Measurements from ENCODE around the gene COL12A1. TPM values are rescaled to one million over a fixed set of nuclear protein-coding genes. Genes with fewer than 3 reads are reported as not detected.

COL12A1 gene
- total RNA-seq = 10 to 100 TPM; 17.2 to 30.5 (median 22.4) TPM

GRCh38 chr6:75205776-75206575, at the start of gene COL12A1:
TSS of gene COL12A1 (minus strand) at chr6:75206053. CDS start at chr6:75202792, 3,261 bp downstream.
- intact Hi-C loops (cut with DNase I; ENCODE audit: low total_unique reads) = loop anchor here (5.0 to 10.0 kb wide), 4 partner anchors 109 to 1691 kb away; no protein-coding TSS in a partner anchor
- in situ Hi-C loops (cut with MboI; ENCODE audit: low sequenced_read_pairs in 4 of 4) = loop anchor here (10.0 to 25.0 kb wide), 9 partner anchors 451 to 1544 kb away; partner anchors contain the start of gene SLC17A5 (in 1 of the 4)
- H3K9me3 ChIP-seq = no peaks in the 10 kb centered on the region
- peak; percentile 61 to 70 for ATAC-seq
- no peaks in the 10 kb centered on the region for H3K36me3 ChIP-seq
- peak; percentile 72 to 87 for DNase-seq
- TF ChIP-seq CTCF (IDR thresholded peaks at IDR 0.05 in 4 of 5, conservative IDR thresholded peaks at IDR 0.05 in 1 of 5) (no peak), POLR2A (IDR thresholded peaks at IDR 0.05) (peak; percentile 31 to 59)
- peak within 1 kb of the TSS; percentile 52 to 57 (median 56) for H3K4me3 ChIP-seq
- H3K4me1 ChIP-seq = peaks cover 8 to 27% of the 10 kb centered on the region in 2 donors
- H3K27ac ChIP-seq = peak within 1 kb of the TSS; percentile 46 to 62 (median 56)
- H3K27me3 ChIP-seq = peaks cover 44 to 59% (median 54%) of the 10 kb centered on the region in 3 donors

- Histone ChIP-seq H3K9me3 (no peaks in the 10 kb centered on the region), H3K27ac (no peak overlapping the region), H3K4me3 (no peak overlapping the region), H3K4me1 (no peaks in the 10 kb centered on the region), H3K27me3 (no peaks in the 10 kb centered on the region), H3K36me3 (peaks cover 0 to 21% of the 10 kb centered on the region in 2 donors)
- no peak for TF ChIP-seq POLR2A (IDR thresholded peaks at IDR 0.05)
- TF ChIP-seq CTCF (IDR thresholded peaks at IDR 0.05 in 4 of 5, conservative IDR thresholded peaks at IDR 0.05 in 1 of 5) = no peak
- intact Hi-C loops (cut with DNase I; ENCODE audit: low total_unique reads) = no loop called here
- ATAC-seq = no peak
- DNase-seq = no peak
- in situ Hi-C loops (cut with MboI; ENCODE audit: low sequenced_read_pairs in 4 of 4) = no loop called here
Measured at GRCh38 chr6:75250552-75250951, 44.7 kb upstream of the COL12A1 start.

GRCh38 chr6:75249837-75250236, 44.0 kb upstream of the COL12A1 start:
- Histone ChIP-seq H3K27me3 (no peaks in the 10 kb centered on the region), H3K27ac (no peak overlapping the region), H3K36me3 (peaks cover 0 to 16% of the 10 kb centered on the region in 2 donors), H3K9me3 (no peaks in the 10 kb centered on the region), H3K4me3 (no peak overlapping the region), H3K4me1 (no peaks in the 10 kb centered on the region)
- intact Hi-C loops (cut with DNase I; ENCODE audit: low total_unique reads) (no loop called here), in situ Hi-C loops (cut with MboI; ENCODE audit: low sequenced_read_pairs in 4 of 4) (loop anchor here in 2 of 4 donors (25.0 kb wide), 1 partner anchor 1763 kb away; no protein-coding TSS in a partner anchor)
- no peak for DNase-seq
- TF ChIP-seq POLR2A (IDR thresholded peaks at IDR 0.05) = no peak
- TF ChIP-seq CTCF (IDR thresholded peaks at IDR 0.05 in 4 of 5, conservative IDR thresholded peaks at IDR 0.05 in 1 of 5) = no peak
- ATAC-seq = no peak

GRCh38 chr6:75246386-75246785, 40.5 kb upstream of the COL12A1 start:
- ATAC-seq = no peak
- Histone ChIP-seq H3K9me3 (no peaks in the 10 kb centered on the region), H3K27ac (no peak overlapping the region), H3K4me1 (peaks cover 9 to 20% of the 10 kb centered on the region in 2 donors), H3K27me3 (no peaks in the 10 kb centered on the region), H3K4me3 (no peak overlapping the region), H3K36me3 (no peaks in the 10 kb centered on the region)
- TF ChIP-seq CTCF (IDR thresholded peaks at IDR 0.05 in 4 of 5, conservative IDR thresholded peaks at IDR 0.05 in 1 of 5) (no peak), POLR2A (IDR thresholded peaks at IDR 0.05) (no peak)
- intact Hi-C loops (cut with DNase I; ENCODE audit: low total_unique reads) (no loop called here), in situ Hi-C loops (cut with MboI; ENCODE audit: low sequenced_read_pairs in 4 of 4) (loop anchor here in 2 of 4 donors (25.0 kb wide), 1 partner anchor 1759 kb away; no protein-coding TSS in a partner anchor)
- DNase-seq = no peak

Measured in gastrocnemius medialis (tissue), 4 donors.